Uterus (tissue), 2 donors: ENCODE data around the gene PPP1R9A.

Source experiments
- POLR2A ChIP-seq, 2 donors: fragments of 450-650 bp; IDR thresholded peaks; one replicate each; pipeline ENCODE4 v1.6.1; 2016; ENCODE audit warnings: antibody characterized with exemption in 2 of 2, mild to moderate bottlenecking in 1 of 2, moderate library complexity in 1 of 2
- TF ChIP-seq, protein P1 (sequence below), 4 experiments: fragments of 200-600 bp in 2 of 4; fragments of 450-650 bp in 2 of 4; sonication (generic) in 2 of 4; IDR thresholded peaks; one replicate each; pipeline ENCODE4 v1.5.1; 2016 to 2019; ENCODE audit warnings: antibody characterized with exemption in 4 of 4, mild to moderate bottlenecking in 2 of 4, moderate library complexity in 1 of 4

DNA sequence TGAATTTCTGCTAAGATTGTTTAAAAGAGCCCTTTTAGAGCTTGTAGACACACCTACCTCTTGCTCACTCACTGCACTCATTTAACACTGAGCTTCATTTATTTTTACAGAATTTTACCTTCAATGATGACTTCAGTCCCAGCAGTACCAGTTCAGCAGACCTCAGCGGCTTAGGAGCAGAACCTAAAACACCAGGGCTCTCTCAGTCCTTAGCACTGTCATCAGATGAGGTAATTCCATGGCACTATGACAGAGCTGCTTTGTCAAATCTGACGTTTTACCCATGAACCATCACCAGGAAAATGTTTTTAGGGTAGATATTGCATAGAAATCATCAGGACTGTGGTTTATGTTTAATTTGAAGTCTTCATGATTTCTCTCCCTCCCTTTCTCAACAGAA, 378.7 kb downstream of the PPP1R9A start:
- TF ChIP-seq, protein P1, sequence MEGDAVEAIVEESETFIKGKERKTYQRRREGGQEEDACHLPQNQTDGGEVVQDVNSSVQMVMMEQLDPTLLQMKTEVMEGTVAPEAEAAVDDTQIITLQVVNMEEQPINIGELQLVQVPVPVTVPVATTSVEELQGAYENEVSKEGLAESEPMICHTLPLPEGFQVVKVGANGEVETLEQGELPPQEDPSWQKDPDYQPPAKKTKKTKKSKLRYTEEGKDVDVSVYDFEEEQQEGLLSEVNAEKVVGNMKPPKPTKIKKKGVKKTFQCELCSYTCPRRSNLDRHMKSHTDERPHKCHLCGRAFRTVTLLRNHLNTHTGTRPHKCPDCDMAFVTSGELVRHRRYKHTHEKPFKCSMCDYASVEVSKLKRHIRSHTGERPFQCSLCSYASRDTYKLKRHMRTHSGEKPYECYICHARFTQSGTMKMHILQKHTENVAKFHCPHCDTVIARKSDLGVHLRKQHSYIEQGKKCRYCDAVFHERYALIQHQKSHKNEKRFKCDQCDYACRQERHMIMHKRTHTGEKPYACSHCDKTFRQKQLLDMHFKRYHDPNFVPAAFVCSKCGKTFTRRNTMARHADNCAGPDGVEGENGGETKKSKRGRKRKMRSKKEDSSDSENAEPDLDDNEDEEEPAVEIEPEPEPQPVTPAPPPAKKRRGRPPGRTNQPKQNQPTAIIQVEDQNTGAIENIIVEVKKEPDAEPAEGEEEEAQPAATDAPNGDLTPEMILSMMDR (IDR thresholded peaks at IDR 0.05) = no peak
- no peak for TF ChIP-seq POLR2A (IDR thresholded peaks at IDR 0.05)
